ENCODE data around the gene VWA5B1. TPM values are rescaled to one million over a fixed set of nuclear protein-coding genes. Genes with fewer than 3 reads are reported as not detected.

VWA5B1 gene
- total RNA-seq, 6 experiments from 2014 or later: not detected

- H3K36me3 Mint-ChIP-seq (ENCODE audit: low read depth): peaks cover 4% of the 10 kb centered on the region; the same call in 1 of the 2 replicates
- no peaks in the 10 kb centered on the region for H3K9me3 Mint-ChIP-seq
- TF ChIP-seq CTCF (IDR thresholded peaks at IDR 0.05): no peak
- H3K4me1 Mint-ChIP-seq (ENCODE audit: low read depth): peaks cover 5% of the 10 kb centered on the region; the same call in 1 of the 2 replicates
- no peak for DNase-seq
- no peak overlapping the region for H3K27ac Mint-ChIP-seq
- peaks cover 27% of the 10 kb centered on the region for H3K27me3 Mint-ChIP-seq (ENCODE audit: insufficient read depth)
- H3K4me3 Mint-ChIP-seq: no peak overlapping the region
Measured at GRCh38 chr1:20318971-20319370, 28.3 kb downstream of the VWA5B1 start.

- peaks cover 4% of the 10 kb centered on the region; the same call in 1 of the 2 replicates for H3K36me3 Mint-ChIP-seq (ENCODE audit: low read depth)
- peaks cover 28% of the 10 kb centered on the region for H3K27me3 Mint-ChIP-seq (ENCODE audit: insufficient read depth)
- TF ChIP-seq CTCF (IDR thresholded peaks at IDR 0.05): no peak
- DNase-seq: no peak
- H3K9me3 Mint-ChIP-seq: no peaks in the 10 kb centered on the region
- H3K27ac Mint-ChIP-seq: no peak overlapping the region
- no peak overlapping the region for H3K4me3 Mint-ChIP-seq
- peaks cover 5% of the 10 kb centered on the region; the same call in 1 of the 2 replicates for H3K4me1 Mint-ChIP-seq (ENCODE audit: low read depth)
Measured at GRCh38 chr1:20319456-20320220, 29.0 kb downstream of the VWA5B1 start.

GRCh38 chr1:20320704-20321103 lies 30.0 kb downstream of the VWA5B1 start:
- Mint-ChIP-seq H3K27ac (no peak overlapping the region), H3K9me3 (no peaks in the 10 kb centered on the region), H3K4me1 (ENCODE audit: low read depth) (peaks cover 5% of the 10 kb centered on the region; the same call in 1 of the 2 replicates), H3K4me3 (no peak overlapping the region), H3K27me3 (ENCODE audit: insufficient read depth) (peaks cover 25% of the 10 kb centered on the region), H3K36me3 (ENCODE audit: low read depth) (peaks cover 4% of the 10 kb centered on the region; the same call in 1 of the 2 replicates)
- TF ChIP-seq CTCF (IDR thresholded peaks at IDR 0.05): no peak
- DNase-seq: no peak

- no peak for DNase-seq
- peaks cover 5% of the 10 kb centered on the region; the same call in 1 of the 2 replicates for H3K4me1 Mint-ChIP-seq (ENCODE audit: low read depth)
- no peak overlapping the region for H3K4me3 Mint-ChIP-seq
- TF ChIP-seq CTCF (IDR thresholded peaks at IDR 0.05): no peak
- no peaks in the 10 kb centered on the region for H3K9me3 Mint-ChIP-seq
- H3K36me3 Mint-ChIP-seq (ENCODE audit: low read depth): peaks cover 4% of the 10 kb centered on the region; the same call in 1 of the 2 replicates
- peaks cover 20% of the 10 kb centered on the region for H3K27me3 Mint-ChIP-seq (ENCODE audit: insufficient read depth)
- no peak overlapping the region for H3K27ac Mint-ChIP-seq
Measured at GRCh38 chr1:20321573-20321972, 30.9 kb downstream of the VWA5B1 start.

- Mint-ChIP-seq H3K27ac (no peak overlapping the region), H3K36me3 (ENCODE audit: low read depth) (peaks cover 4% of the 10 kb centered on the region; the same call in 1 of the 2 replicates), H3K9me3 (no peaks in the 10 kb centered on the region), H3K4me3 (no peak overlapping the region), H3K4me1 (ENCODE audit: low read depth) (peaks cover 5% of the 10 kb centered on the region; the same call in 1 of the 2 replicates), H3K27me3 (ENCODE audit: insufficient read depth) (peaks cover 21% of the 10 kb centered on the region)
- no peak for TF ChIP-seq CTCF (IDR thresholded peaks at IDR 0.05)
- DNase-seq: no peak
Measured at GRCh38 chr1:20322081-20322824, 31.6 kb downstream of the VWA5B1 start.
